Natural killer cell (primary cell): ENCODE data around the gene MICA. TPM values are rescaled to one million over a fixed set of nuclear protein-coding genes. Genes with fewer than 3 reads are reported as not detected.
"Not testable (repeated sequence)": the region's sequence is repeated elsewhere in the genome, so short reads cannot be mapped to it uniquely, and the experiment has no call there.

ENCODE experiments used
- ATAC-seq, 3 donors: fragments of 150-1000 bp in 2 of 3; fragments of 200-7000 bp in 1 of 3; cut with Tn5 transposase; 1 replicate in 1 of 3; 2 replicates in 2 of 3; pipeline ENCODE4 v1.10.0; 2021; ENCODE audit warnings: mild to moderate bottlenecking in 2 of 3, moderate library complexity in 2 of 3
- DNase-seq, 2 donors: peaks; one replicate each; pipeline versions ENCODE4 v3.0.0 to v3.0.0-alpha.2; 2013 to 2021; ENCODE audit warnings: mixed read lengths in 1 of 2
- H3K27ac ChIP-seq: one replicate; pipeline ENCODE4 v1.5.1; 2013; ENCODE audit warnings: mild to moderate bottlenecking, low read length
- H3K27me3 ChIP-seq: one replicate; pipeline ENCODE4 v1.6.1; 2013; ENCODE audit warnings: low read length; ENCODE audit not compliant: control insufficient read depth, insufficient read depth
- H3K36me3 ChIP-seq: one replicate; pipeline ENCODE4 v1.6.1; 2013; ENCODE audit warnings: low read length; ENCODE audit not compliant: control insufficient read depth, insufficient read depth
- H3K4me1 ChIP-seq: one replicate; pipeline ENCODE4 v1.6.1; 2013; ENCODE audit warnings: low read length; ENCODE audit not compliant: control insufficient read depth, insufficient read depth
- H3K4me3 ChIP-seq: one replicate; pipeline ENCODE4 v1.5.1; 2013; ENCODE audit warnings: low read length
- H3K9me3 ChIP-seq: one replicate; pipeline ENCODE4 v1.6.1; 2013; ENCODE audit warnings: low read length; ENCODE audit not compliant: control insufficient read depth, insufficient read depth
- H3K27ac Mint-ChIP-seq, 2 donors: one replicate each; pipeline ENCODE4 v1.8.0; 2022; ENCODE audit warnings: mild to moderate bottlenecking in 2 of 2, mixed read lengths in 2 of 2, moderate library complexity in 1 of 2
- H3K27me3 Mint-ChIP-seq, 2 donors: one replicate each; pipeline ENCODE4 v1.8.0; 2022; ENCODE audit warnings: low read depth in 2 of 2, mixed read lengths in 2 of 2
- H3K36me3 Mint-ChIP-seq: one replicate; pipeline ENCODE4 v1.8.0; 2022; ENCODE audit warnings: mixed read lengths
- H3K4me1 Mint-ChIP-seq, 2 donors: one replicate each; pipeline ENCODE4 v1.8.0; 2022; ENCODE audit warnings: mixed read lengths in 2 of 2
- H3K4me3 Mint-ChIP-seq: one replicate; pipeline ENCODE4 v1.8.0; 2022; ENCODE audit warnings: mild to moderate bottlenecking, moderate library complexity, mixed read lengths
- H3K9me3 Mint-ChIP-seq, 2 donors: one replicate each; pipeline ENCODE4 v1.8.0; 2022; ENCODE audit warnings: mixed read lengths in 2 of 2
- WGBS: methylation state at CpG from one replicate; pipeline ENCODE4 v1.1.7; 2013; ENCODE audit warnings: missing lambda C conversion rate; ENCODE audit not compliant: insufficient coverage; 5-methylcytosine and 5-hydroxymethylcytosine counted together
- intact Hi-C: fragments of 100-400 bp; cut with micrococcal nuclease; formaldehyde crosslinking; loops from one replicate; pipeline ENCODE4 v1.14.2; 2022
- total RNA-seq, 4 donors: library from RNA; stranded (reverse); fragments of 120-200 nt in 1 of 4; gene quantifications; one replicate each; pipeline versions ENCODE4 v1.2.3 to v1.2.4, GENCODE V29; 2013 to 2022
- TF ChIP-seq, protein P1 (sequence below): fragments of 200-600 bp; IDR thresholded peaks from one replicate; pipeline ENCODE4 v1.8.0; 2022; ENCODE audit warnings: antibody characterized with exemption

MICA gene
- total RNA-seq, 3 donors from 2014 or later (not counting 1 experiment from before 2014, with no cell fraction given): 9.3 to 19.7 (median 11.4) TPM

DNA sequence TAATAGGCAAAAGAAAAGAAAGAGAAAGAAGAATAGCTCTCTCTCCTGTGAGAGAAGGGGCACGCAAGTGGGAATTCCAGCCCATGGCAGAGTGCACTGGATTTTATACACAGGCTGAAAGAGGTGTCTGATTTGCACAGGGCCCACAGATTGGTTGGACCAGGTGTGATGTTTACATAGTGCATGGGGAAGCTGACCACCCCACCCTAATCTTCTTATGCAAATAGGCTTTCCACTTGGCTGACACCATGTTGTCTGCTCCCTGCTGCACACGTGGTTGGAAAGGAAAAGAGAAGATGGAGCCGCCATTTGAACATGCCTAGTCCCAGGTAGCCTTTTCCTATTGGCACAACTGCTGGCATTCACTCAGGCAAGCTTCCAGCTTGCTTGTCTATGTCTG lies 20.2 kb downstream of the MICA start:
- H3K27me3 Mint-ChIP-seq: no peaks in the 10 kb centered on the region

DNA sequence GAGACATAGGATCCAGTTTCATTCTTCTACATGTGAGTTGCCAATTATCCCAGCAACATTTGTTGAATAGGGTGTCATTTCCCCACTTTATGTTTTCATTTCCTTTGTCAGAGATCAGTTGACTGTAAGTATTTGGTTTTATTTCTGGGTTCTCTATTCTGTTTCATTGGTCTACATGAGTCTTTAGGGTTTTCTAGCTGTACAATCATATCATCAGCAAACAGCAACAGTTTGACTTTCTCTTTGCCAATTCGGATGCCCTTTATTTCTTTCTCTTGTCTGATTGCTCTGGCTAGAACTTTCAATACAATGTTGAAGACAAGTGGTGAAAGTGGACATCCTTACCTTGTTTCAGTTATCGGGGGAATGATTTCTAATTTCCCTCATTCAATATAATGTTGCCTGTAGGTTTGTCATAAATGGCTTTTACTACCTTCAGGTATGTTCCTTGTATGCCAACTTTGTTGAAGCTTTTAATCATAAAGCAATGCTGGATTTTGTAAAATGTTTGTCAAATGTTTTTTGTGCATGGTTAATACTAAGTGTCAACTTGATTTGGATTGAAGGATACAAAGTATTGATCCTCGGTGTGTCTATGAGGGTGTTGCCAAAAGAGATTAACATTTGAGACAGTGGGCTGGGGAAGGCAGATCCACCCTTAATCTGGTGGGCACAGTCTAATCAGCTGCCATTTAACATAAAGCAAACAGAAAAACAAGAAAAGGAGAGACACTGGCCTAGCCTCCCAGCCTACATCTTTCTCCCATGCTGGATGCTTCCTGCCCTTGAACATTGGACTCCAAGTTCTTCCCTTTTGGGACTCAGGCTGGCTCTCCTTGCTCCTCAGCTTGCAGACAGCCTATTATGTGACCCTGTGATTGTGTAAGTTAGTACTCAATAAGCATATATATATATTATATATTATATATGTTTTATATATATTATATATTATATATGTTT lies 23.3 kb downstream of the MICA start:
- H3K9me3 Mint-ChIP-seq: peaks cover 0 to 2% of the 10 kb centered on the region in 2 donors
- H3K4me1 ChIP-seq: no peaks in the 10 kb centered on the region
- H3K36me3 Mint-ChIP-seq: no peaks in the 10 kb centered on the region
- no peaks in the 10 kb centered on the region for H3K4me1 Mint-ChIP-seq
- TF ChIP-seq, protein P1, sequence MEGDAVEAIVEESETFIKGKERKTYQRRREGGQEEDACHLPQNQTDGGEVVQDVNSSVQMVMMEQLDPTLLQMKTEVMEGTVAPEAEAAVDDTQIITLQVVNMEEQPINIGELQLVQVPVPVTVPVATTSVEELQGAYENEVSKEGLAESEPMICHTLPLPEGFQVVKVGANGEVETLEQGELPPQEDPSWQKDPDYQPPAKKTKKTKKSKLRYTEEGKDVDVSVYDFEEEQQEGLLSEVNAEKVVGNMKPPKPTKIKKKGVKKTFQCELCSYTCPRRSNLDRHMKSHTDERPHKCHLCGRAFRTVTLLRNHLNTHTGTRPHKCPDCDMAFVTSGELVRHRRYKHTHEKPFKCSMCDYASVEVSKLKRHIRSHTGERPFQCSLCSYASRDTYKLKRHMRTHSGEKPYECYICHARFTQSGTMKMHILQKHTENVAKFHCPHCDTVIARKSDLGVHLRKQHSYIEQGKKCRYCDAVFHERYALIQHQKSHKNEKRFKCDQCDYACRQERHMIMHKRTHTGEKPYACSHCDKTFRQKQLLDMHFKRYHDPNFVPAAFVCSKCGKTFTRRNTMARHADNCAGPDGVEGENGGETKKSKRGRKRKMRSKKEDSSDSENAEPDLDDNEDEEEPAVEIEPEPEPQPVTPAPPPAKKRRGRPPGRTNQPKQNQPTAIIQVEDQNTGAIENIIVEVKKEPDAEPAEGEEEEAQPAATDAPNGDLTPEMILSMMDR: no peak
- no peaks in the 10 kb centered on the region for H3K27me3 Mint-ChIP-seq
- no peak overlapping the region for H3K4me3 Mint-ChIP-seq
- WGBS: 100% methylated on average over 1 of the region's 3 CpGs
- no peak overlapping the region for H3K4me3 ChIP-seq
- no peaks in the 10 kb centered on the region for H3K36me3 ChIP-seq
- H3K27me3 ChIP-seq: no peaks in the 10 kb centered on the region
- DNase-seq (no peak), ATAC-seq (peak in 2 of 3 donors; percentile 39 to 40)
- intact Hi-C loops: no loop called here
- H3K9me3 ChIP-seq: peaks cover 3% of the 10 kb centered on the region
- H3K27ac Mint-ChIP-seq: peak overlapping the region in 1 of 2 donors; percentile 39
- H3K27ac ChIP-seq: no peak overlapping the region

More for the DNA sequence above, 20.2 kb downstream of the MICA start:
- 67% methylated on average over 3 of the region's 3 CpGs for WGBS
- no peak for ATAC-seq
- H3K4me3 Mint-ChIP-seq: no peak overlapping the region
- Histone ChIP-seq H3K36me3 (no peaks in the 10 kb centered on the region), H3K27me3 (no peaks in the 10 kb centered on the region), H3K9me3 (no peaks in the 10 kb centered on the region), H3K27ac (no peak overlapping the region), H3K4me3 (no peak overlapping the region), H3K4me1 (no peaks in the 10 kb centered on the region)
- H3K36me3 Mint-ChIP-seq: no peaks in the 10 kb centered on the region
- intact Hi-C loops: no loop called here
- H3K27ac Mint-ChIP-seq: no peak overlapping the region
- DNase-seq: no peak
- H3K9me3 Mint-ChIP-seq: no peaks in the 10 kb centered on the region
- peaks cover 0 to 6% of the 10 kb centered on the region in 2 donors for H3K4me1 Mint-ChIP-seq
- TF ChIP-seq, protein P1: no peak

DNA sequence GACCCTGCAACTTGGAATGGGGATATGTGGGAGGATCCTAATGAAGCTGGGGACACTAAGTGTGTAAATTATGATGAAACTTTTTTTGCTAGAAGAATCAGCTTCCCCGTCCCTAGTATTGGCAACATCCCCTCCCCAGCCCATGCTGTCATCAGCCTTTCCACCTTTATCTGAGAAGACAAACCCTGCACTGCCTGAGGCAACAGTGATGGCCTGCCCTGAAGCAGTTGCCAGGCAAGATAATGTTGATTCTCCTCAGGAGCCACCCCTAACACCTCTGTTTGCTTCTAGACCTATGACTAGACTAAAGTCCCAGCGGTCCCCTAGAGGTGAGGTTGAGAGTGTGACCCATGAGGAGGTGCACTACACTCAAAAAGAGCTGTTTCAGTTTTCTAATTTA lies 27.1 kb downstream of the MICA start:
- peak; percentile 27 to 44 (median 41) for ATAC-seq
- Mint-ChIP-seq H3K36me3 (no peaks in the 10 kb centered on the region), H3K27ac (no peak overlapping the region), H3K9me3 (peaks cover 0 to 2% of the 10 kb centered on the region in 2 donors), H3K27me3 (peaks cover 10 to 14% of the 10 kb centered on the region in 2 donors), H3K4me3 (no peak overlapping the region), H3K4me1 (no peaks in the 10 kb centered on the region)
- no peak overlapping the region for H3K4me3 ChIP-seq
- no peaks in the 10 kb centered on the region for H3K36me3 ChIP-seq
- H3K4me1 ChIP-seq: no peaks in the 10 kb centered on the region
- DNase-seq: peak in 1 of 2 donors; percentile 30
- 88% methylated on average over 2 of the region's 2 CpGs for WGBS
- TF ChIP-seq, protein P1: no peak
- no peaks in the 10 kb centered on the region for H3K27me3 ChIP-seq
- no peak overlapping the region for H3K27ac ChIP-seq
- peaks cover 3% of the 10 kb centered on the region for H3K9me3 ChIP-seq
- intact Hi-C loops: no loop called here

DNA sequence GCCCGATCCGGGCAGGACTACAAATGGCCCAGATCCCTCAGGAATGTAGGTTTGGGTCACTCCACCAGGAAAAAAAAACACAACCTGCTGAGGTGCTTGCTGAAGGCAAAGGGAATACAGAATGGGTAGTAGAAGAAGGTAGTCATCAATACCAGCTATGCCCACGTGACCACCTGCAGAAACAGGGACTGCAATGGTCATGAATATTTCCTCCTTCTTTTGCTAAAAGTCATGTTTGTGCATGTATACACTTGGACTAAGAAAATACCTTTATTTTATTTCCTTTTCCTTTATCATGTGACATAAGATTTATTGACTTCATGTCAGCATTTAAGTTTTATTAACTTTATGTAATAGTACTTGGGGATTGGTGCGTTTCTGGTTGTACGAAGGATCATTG lies 31.7 kb downstream of the MICA start:
- H3K4me1 Mint-ChIP-seq: not testable (repeated sequence)

More for the DNA sequence above, 31.7 kb downstream of the MICA start:
- ATAC-seq, H3K4me3 ChIP-seq, H3K9me3 ChIP-seq, H3K27ac ChIP-seq, intact Hi-C loops, H3K4me1 ChIP-seq, H3K9me3 Mint-ChIP-seq, H3K4me3 Mint-ChIP-seq, H3K36me3 ChIP-seq, H3K27ac Mint-ChIP-seq, DNase-seq, H3K27me3 ChIP-seq: not testable (repeated sequence)
- 67% methylated on average over 5 of the region's 5 CpGs for WGBS
- Mint-ChIP-seq H3K27me3 (peaks cover 26 to 51% of the 10 kb centered on the region in 2 donors), H3K36me3 (peaks cover 11% of the 10 kb centered on the region)
